ENCODE data around the gene RGL1.

GRCh38 chr1:183881387-183882131 is 76.6 kb downstream of the RGL1 start:
- no peak for TF ChIP-seq CTCF (IDR thresholded peaks at IDR 0.05; ENCODE audit: low read depth, low read length, poor library complexity, severe bottlenecking)
- TF ChIP-seq EZH2phosphoT487 (IDR thresholded peaks at IDR 0.05; ENCODE audit: borderline replicate concordance, low read length) = no peak

Data from DOHH2 (cell line).